Measurements from ENCODE around the gene PRKAA1.
"Not testable (repeated sequence)": the region's sequence is repeated elsewhere in the genome, so short reads cannot be mapped to it uniquely, and the experiment has no call there.

PRKAA1 gene

DNA sequence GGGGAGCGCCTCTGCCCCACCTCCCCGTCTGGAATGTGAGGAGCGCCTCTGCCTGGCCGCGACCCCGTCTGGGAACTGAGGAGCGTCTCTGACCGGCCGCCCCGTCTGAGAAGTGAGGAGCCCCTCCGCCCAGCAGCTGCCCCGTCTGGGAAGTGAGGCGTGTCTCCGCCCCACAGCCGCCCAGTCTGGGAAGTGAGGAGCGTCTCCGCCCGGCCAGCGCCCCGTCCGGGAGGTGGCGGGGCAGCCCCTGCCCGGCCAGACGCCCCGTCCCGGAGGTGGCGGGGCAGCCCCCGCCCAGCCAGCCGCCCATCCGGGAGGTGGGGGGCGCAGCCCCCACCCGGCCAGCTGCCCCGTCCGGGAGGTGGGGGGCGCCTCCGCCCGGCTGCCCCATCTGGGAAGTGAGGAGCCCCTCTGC, 75.7 kb downstream of the PRKAA1 start:
- not testable (repeated sequence) for DNase-seq (ENCODE audit: low spot score)

DNA sequence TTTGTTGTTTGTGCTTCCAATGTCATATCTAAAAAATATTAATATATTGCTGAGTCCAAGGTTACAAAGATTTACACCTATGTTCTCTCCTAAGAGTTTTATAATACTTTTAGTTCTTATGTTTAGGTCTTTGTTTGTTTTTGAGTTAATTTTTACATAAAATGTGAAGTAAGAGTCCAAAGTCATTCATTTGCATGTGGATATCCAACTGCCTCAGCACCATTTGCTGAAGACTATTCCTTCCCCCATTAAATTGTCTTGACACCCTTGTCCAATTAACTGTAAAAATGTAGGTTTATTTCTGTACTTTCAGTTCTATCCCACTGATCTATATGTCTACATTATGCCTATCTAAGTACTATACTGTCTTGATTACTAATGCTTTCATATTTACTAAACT, 78.1 kb downstream of the PRKAA1 start:
- no peak for DNase-seq (ENCODE audit: low spot score)

DNA sequence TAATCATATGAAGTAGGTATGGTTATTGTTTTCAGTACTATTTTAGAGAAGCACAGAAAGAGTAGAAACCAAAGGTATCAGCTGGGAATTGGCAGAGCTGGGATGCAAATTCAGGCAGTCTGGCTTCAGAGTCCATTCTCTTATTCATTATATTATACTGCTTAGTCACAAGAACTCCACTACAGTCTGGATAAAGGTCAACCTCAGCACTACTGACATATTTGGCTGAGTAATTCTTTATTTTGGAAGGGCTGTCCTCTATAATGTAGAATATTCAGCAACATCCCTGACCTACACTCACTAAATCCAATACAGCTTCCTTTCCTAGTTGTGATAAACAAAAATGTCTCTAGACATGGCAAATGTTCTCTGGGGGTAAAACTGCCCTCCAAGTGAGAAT, 80.9 kb downstream of the PRKAA1 start:
- DNase-seq (ENCODE audit: low spot score) = no peak

DNA sequence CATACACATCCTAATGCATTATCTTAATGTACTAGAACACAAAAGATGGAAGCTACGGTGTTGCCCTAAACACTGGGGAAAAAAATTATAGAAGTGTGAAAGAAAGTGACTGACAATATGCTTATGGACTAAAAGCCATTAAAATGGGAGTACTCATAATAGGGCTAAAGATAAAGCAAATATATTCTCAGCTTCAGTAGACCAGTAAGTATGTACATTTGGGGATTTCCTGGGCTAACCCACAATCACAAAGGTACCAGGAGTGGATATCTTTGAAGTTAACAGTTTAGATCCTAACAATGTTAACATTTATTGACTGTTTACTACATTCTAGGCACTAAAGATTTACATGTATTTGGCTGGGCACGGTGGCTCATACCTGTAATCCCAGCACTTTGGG, 81.6 kb downstream of the PRKAA1 start:
- no peak for DNase-seq (ENCODE audit: low spot score)

DNA sequence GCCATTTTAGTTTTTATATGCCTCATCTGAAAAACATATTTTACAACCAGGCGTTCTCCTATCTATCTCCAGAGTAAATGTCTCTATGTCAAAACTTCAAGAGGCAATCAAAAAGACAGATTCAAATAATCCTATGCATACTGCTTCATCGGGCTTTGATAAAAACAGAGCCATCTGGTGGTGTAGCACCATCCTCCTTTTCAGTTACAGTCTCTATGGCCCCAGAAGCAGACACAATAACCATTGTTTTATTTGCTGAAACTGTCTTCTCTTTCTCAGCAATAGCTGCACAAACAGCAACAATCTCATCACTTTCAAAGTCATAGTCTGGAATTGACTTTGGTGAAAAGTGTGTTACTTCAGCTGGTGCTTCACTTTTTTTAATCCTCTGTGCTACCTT, 82.2 kb downstream of the PRKAA1 start:
- peak; percentile 87 for DNase-seq (ENCODE audit: low spot score)

DNA sequence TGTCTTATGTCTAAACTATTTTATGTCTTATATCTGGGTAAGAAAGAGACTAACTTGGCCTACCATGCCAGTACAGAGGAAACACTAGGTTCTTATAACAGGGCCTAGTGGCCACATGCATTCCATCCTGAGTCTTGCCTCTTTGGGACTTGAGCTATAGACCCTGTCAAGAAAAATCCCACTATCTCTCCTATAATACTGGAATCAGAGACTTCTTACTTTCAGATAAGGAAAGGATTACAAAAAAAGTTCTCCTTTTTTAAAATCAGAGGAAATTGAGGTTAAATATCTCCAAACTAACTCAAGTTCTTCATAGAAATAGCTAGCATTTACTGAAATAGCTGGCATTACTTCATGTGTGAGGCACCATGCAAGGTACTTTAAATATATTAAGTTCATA, 84.2 kb downstream of the PRKAA1 start:
- DNase-seq (ENCODE audit: low spot score) = no peak

DNA sequence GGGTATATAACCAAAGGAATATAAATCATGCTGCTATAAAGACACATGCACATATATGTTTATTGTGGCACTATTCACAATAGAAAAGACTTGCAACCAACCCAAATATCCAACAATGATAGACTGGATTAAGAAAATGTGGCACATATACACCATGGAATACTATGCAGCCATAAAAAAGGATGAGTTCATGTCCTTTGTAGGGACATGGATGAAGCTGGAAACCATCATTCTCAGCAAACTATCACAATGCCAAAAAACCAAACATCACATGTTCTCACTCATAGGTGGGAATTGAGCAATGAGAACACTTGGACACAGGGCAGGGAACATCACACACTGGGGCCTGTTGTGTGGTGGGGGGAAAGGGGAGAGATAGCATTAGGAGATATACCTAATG, 87.6 kb downstream of the PRKAA1 start:
- not testable (repeated sequence) for DNase-seq (ENCODE audit: low spot score)

Data from globus pallidus (tissue), 1 donor.